Measurements from ENCODE around the gene LPCAT1. TPM values are rescaled to one million over a fixed set of nuclear protein-coding genes. Genes with fewer than 3 reads are reported as not detected.

The LPCAT1 gene
- total RNA-seq, 1 experiment from 2014 or later, result 17.1 TPM

GRCh38 chr5:1471997-1472963 lies 51.5 kb downstream of the LPCAT1 start:
- no peaks in the 10 kb centered on the region for H3K27me3 Mint-ChIP-seq (ENCODE audit: insufficient read depth, unreplicated experiment)
- H3K27ac Mint-ChIP-seq (ENCODE audit: low read depth, unreplicated experiment), result no peak overlapping the region
- no peak overlapping the region for H3K4me3 Mint-ChIP-seq (ENCODE audit: unreplicated experiment)
- H3K4me1 Mint-ChIP-seq (ENCODE audit: insufficient read depth, unreplicated experiment), result no peaks in the 10 kb centered on the region
- TF ChIP-seq CTCF (IDR thresholded peaks at IDR 0.05; ENCODE audit: unreplicated experiment), result no peak
- POLR2A ChIA-PET, result no interaction called here
- BruUV-seq (replicated peaks), result no TSS peak
- no peak for DNase-seq (ENCODE audit: unreplicated experiment)
- no peaks in the 10 kb centered on the region for H3K9me3 Mint-ChIP-seq (ENCODE audit: unreplicated experiment)
- CTCF ChIA-PET, result no interaction called here
- peaks cover 34% of the 10 kb centered on the region for H3K36me3 Mint-ChIP-seq (ENCODE audit: insufficient read depth, unreplicated experiment)
- intact Hi-C loops (cut with micrococcal nuclease), result no loop called here

GRCh38 chr5:1471240-1471853 lies 52.4 kb downstream of the LPCAT1 start:
- H3K36me3 Mint-ChIP-seq (ENCODE audit: insufficient read depth, unreplicated experiment), result peaks cover 32% of the 10 kb centered on the region
- TF ChIP-seq CTCF (IDR thresholded peaks at IDR 0.05; ENCODE audit: unreplicated experiment), result no peak
- H3K27me3 Mint-ChIP-seq (ENCODE audit: insufficient read depth, unreplicated experiment), result no peaks in the 10 kb centered on the region
- ChIA-PET POLR2A (no interaction called here), CTCF (no interaction called here)
- DNase-seq (ENCODE audit: unreplicated experiment), result no peak
- no peaks in the 10 kb centered on the region for H3K4me1 Mint-ChIP-seq (ENCODE audit: insufficient read depth, unreplicated experiment)
- H3K9me3 Mint-ChIP-seq (ENCODE audit: unreplicated experiment), result no peaks in the 10 kb centered on the region
- H3K27ac Mint-ChIP-seq (ENCODE audit: low read depth, unreplicated experiment), result no peak overlapping the region
- H3K4me3 Mint-ChIP-seq (ENCODE audit: unreplicated experiment), result no peak overlapping the region
- BruUV-seq (replicated peaks), result no TSS peak
- intact Hi-C loops (cut with micrococcal nuclease), result no loop called here

GRCh38 chr5:1470762-1471211 lies 53.0 kb downstream of the LPCAT1 start:
- no peak for DNase-seq (ENCODE audit: unreplicated experiment)
- no peak overlapping the region for H3K27ac Mint-ChIP-seq (ENCODE audit: low read depth, unreplicated experiment)
- ChIA-PET CTCF (interaction anchor here (0.6 kb wide), 1 partner anchor 373 kb away, joined by 3 read pairs; no protein-coding TSS in a partner anchor), POLR2A (no interaction called here)
- H3K9me3 Mint-ChIP-seq (ENCODE audit: unreplicated experiment), result no peaks in the 10 kb centered on the region
- H3K4me3 Mint-ChIP-seq (ENCODE audit: unreplicated experiment), result no peak overlapping the region
- H3K4me1 Mint-ChIP-seq (ENCODE audit: insufficient read depth, unreplicated experiment), result no peaks in the 10 kb centered on the region
- intact Hi-C loops (cut with micrococcal nuclease), result no loop called here
- no TSS peak for BruUV-seq (replicated peaks)
- H3K27me3 Mint-ChIP-seq (ENCODE audit: insufficient read depth, unreplicated experiment), result no peaks in the 10 kb centered on the region
- no peak for TF ChIP-seq CTCF (IDR thresholded peaks at IDR 0.05; ENCODE audit: unreplicated experiment)
- peaks cover 32% of the 10 kb centered on the region for H3K36me3 Mint-ChIP-seq (ENCODE audit: insufficient read depth, unreplicated experiment)

Data from MCF 10A (cell line).